VCaP (cell line): ENCODE results near the gene FRMD7.
"Not testable (repeated sequence)": the region's sequence is repeated elsewhere in the genome, so short reads cannot be mapped to it uniquely, and the experiment has no call there.

Experiments used
- H3K27ac ChIP-seq: fragments of 450-650 bp; 2 replicates; pipeline ENCODE4 v1.5.1; 2017
- TF ChIP-seq, protein P1 (sequence below): fragments of 450-650 bp; conservative IDR thresholded peaks from 2 replicates; pipeline ENCODE4 v1.5.1; 2017; ENCODE audit warnings: mild to moderate bottlenecking, moderate library complexity

Gene FRMD7

GRCh38 chrX:132118358-132118757, 9.5 kb downstream of the FRMD7 start:
- H3K27ac ChIP-seq, result no peak overlapping the region
- TF ChIP-seq, protein P1, sequence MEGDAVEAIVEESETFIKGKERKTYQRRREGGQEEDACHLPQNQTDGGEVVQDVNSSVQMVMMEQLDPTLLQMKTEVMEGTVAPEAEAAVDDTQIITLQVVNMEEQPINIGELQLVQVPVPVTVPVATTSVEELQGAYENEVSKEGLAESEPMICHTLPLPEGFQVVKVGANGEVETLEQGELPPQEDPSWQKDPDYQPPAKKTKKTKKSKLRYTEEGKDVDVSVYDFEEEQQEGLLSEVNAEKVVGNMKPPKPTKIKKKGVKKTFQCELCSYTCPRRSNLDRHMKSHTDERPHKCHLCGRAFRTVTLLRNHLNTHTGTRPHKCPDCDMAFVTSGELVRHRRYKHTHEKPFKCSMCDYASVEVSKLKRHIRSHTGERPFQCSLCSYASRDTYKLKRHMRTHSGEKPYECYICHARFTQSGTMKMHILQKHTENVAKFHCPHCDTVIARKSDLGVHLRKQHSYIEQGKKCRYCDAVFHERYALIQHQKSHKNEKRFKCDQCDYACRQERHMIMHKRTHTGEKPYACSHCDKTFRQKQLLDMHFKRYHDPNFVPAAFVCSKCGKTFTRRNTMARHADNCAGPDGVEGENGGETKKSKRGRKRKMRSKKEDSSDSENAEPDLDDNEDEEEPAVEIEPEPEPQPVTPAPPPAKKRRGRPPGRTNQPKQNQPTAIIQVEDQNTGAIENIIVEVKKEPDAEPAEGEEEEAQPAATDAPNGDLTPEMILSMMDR, result no peak

- TF ChIP-seq, protein P1, result no peak
These were observed 12.0 kb downstream of the FRMD7 start for GRCh38 chrX:132115792-132116191.

DNA sequence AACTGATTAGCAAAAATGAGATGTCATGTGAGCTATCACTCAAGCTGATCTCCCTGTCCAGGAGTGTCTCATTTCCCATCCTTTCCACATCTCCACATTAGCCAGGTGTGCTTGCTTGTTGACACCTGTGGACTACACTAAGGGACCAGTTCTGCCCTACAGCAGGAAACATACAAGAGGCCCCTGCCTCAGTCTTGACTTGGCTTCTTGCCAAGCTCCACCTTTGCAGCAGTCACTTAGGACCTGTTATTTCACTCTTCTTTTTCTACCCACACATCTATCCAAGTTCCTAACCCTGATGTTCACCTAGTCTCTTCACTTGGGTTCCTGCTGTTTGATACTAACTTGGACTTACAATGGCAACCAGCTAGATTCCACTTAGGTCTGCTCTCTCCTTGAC, 13.2 kb downstream of the FRMD7 start:
- H3K27ac ChIP-seq, result no peak overlapping the region
- TF ChIP-seq, protein P1, result no peak

More at GRCh38 chrX:132115792-132116191, 12.0 kb downstream of the FRMD7 start:
- no peak overlapping the region for H3K27ac ChIP-seq

DNA sequence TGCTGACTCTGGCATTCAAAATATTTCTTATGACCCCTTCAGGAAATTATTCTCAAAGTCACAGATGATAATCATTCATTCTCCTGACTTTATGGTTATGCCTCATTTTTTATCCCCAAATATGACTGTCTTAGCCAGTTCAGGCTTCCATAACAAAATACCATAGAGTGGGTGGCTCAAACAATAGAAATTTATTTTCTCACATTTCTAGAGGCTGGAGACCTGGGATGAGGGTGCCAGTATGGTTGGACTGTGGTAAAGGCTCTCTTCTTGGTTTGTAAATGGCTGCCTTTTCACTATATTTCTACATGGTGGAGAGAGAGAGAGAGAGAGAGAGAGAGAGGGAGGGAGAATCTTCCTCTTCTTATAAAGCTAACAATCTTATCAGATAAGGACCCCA, 20.5 kb downstream of the FRMD7 start:
- H3K27ac ChIP-seq, result no peak overlapping the region
- TF ChIP-seq, protein P1, result no peak

GRCh38 chrX:132101799-132102198, 26.0 kb downstream of the FRMD7 start:
- TF ChIP-seq, protein P1, result no peak

GRCh38 chrX:132101206-132101605, 26.6 kb downstream of the FRMD7 start:
- H3K27ac ChIP-seq, result no peak overlapping the region
- TF ChIP-seq, protein P1, result no peak

More at GRCh38 chrX:132101799-132102198, 26.0 kb downstream of the FRMD7 start:
- no peak overlapping the region for H3K27ac ChIP-seq

DNA sequence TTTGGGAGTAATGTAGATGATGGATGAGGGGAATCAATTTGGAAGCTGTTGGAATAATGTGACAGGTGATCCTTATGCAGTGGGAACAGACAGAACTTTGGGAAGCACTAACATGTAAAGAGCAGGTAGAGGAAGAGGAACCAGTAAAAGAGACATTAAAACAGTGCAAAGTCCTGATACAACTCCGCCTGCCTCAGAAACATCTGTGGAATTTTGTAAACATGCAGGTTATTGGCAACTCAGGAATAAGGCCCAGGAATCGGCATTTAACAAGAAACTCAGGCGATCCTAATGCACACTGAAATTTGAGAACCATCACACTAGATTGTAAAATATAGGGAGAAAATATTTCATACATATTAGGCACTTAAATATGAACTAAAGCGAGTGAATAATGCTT, 29.1 kb downstream of the FRMD7 start:
- H3K27ac ChIP-seq, result not testable (repeated sequence)

- TF ChIP-seq, protein P1, result no peak
- H3K27ac ChIP-seq, result no peak overlapping the region
These were observed 33.7 kb downstream of the FRMD7 start for GRCh38 chrX:132094164-132094563.
